PC-3 (cell line): ENCODE data around the gene SRGAP2B.
"Not testable (repeated sequence)": the region's sequence is repeated elsewhere in the genome, so short reads cannot be mapped to it uniquely, and the experiment has no call there.

Experiments
- EZH2phosphoT487 ChIP-seq: fragments of 300-600 bp; sonication (generic); IDR thresholded peaks from 2 replicates; pipeline ENCODE4 v1.6.1; 2018; ENCODE audit warnings: mild to moderate bottlenecking, antibody characterized with exemption, low read length, borderline replicate concordance
- TF ChIP-seq, protein P1 (sequence below): fragments of 300-600 bp; sonication (generic); conservative IDR thresholded peaks from 2 replicates; pipeline ENCODE4 v1.5.1; 2017; ENCODE audit warnings: antibody characterized with exemption, low read depth, mild to moderate bottlenecking, low read length

DNA sequence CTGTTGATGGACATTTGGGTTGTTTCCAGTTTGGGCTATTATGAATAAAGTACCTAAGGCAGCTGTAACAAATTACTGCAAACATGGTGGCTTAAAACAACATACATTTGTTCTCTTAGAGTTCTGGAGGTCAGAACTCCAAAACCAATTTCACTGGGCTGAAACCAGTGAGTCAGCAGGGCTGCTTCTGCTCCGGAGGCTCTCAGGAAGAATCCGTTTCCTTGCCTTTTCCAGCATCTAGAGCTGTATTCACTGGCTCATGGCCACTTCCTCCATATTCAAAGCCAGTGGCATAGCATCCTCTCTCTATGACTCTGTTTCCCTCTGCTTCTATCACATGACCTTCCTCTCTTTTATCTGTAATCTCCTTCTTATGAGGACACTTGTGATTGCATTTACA lies 146.7 kb downstream of the SRGAP2B start:
- TF ChIP-seq, protein P1, sequence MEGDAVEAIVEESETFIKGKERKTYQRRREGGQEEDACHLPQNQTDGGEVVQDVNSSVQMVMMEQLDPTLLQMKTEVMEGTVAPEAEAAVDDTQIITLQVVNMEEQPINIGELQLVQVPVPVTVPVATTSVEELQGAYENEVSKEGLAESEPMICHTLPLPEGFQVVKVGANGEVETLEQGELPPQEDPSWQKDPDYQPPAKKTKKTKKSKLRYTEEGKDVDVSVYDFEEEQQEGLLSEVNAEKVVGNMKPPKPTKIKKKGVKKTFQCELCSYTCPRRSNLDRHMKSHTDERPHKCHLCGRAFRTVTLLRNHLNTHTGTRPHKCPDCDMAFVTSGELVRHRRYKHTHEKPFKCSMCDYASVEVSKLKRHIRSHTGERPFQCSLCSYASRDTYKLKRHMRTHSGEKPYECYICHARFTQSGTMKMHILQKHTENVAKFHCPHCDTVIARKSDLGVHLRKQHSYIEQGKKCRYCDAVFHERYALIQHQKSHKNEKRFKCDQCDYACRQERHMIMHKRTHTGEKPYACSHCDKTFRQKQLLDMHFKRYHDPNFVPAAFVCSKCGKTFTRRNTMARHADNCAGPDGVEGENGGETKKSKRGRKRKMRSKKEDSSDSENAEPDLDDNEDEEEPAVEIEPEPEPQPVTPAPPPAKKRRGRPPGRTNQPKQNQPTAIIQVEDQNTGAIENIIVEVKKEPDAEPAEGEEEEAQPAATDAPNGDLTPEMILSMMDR, result not testable (repeated sequence)
- TF ChIP-seq EZH2phosphoT487, result not testable (repeated sequence)
